HEK293T (cell line): Measurements from ENCODE around the gene JARID2.

Source experiments
- CTCF ChIA-PET: fragments of 350-600 bp; formaldehyde crosslinking; extraction: SDS; loops from one replicate; lab custom pipeline; 2021; ENCODE audit warnings: antibody characterized with exemption, inconsistent platforms; lab: Yijun Ruan, JAX
- POLR2A ChIA-PET: fragments of 350-600 bp; formaldehyde crosslinking; extraction: SDS; loops from one replicate; lab custom pipeline; 2020; ENCODE audit warnings: antibody characterized with exemption, inconsistent platforms; lab: Yijun Ruan, JAX
- DNase-seq: peaks from one replicate; pipeline ENCODE4 v3.0.0; 2012; ENCODE audit warnings: mixed read lengths; ENCODE audit errors: extremely low spot score
- ARNT ChIP-seq: fragments of 450-650 bp; IDR thresholded peaks from 2 replicates; pipeline ENCODE4 v1.6.1; 2017; ENCODE audit warnings: mild to moderate bottlenecking
- BHLHE40 ChIP-seq: fragments of 450-650 bp; IDR thresholded peaks from 2 replicates; pipeline ENCODE4 v1.6.1; 2016; ENCODE audit warnings: mild to moderate bottlenecking, moderate library complexity, borderline replicate concordance
- CTBP1 ChIP-seq: fragments of 450-650 bp; IDR thresholded peaks from 2 replicates; pipeline ENCODE4 v1.6.1; 2016; ENCODE audit warnings: borderline replicate concordance
- ELF4 ChIP-seq: fragments of 450-650 bp; IDR thresholded peaks from 2 replicates; pipeline ENCODE4 v1.6.1; 2017; ENCODE audit warnings: antibody characterized with exemption
- FOXA1 ChIP-seq: fragments of 450-650 bp; IDR thresholded peaks from 2 replicates; pipeline ENCODE4 v1.6.1; 2016; ENCODE audit warnings: mild to moderate bottlenecking
- FOXK2 ChIP-seq: fragments of 450-650 bp; IDR thresholded peaks from 2 replicates; pipeline ENCODE4 v1.6.1; 2016; ENCODE audit warnings: mild to moderate bottlenecking
- FOXM1 ChIP-seq: fragments of 450-650 bp; IDR thresholded peaks from 2 replicates; pipeline ENCODE4 v1.6.1; 2017; ENCODE audit warnings: mild to moderate bottlenecking, borderline replicate concordance
- HDGF ChIP-seq: fragments of 450-650 bp; IDR thresholded peaks from 2 replicates; pipeline ENCODE4 v1.6.1; 2017; ENCODE audit warnings: antibody characterized with exemption, borderline replicate concordance
- L3MBTL2 ChIP-seq: fragments of 450-650 bp; conservative IDR thresholded peaks from 2 replicates; pipeline ENCODE4 v1.6.1; 2016; ENCODE audit warnings: mild to moderate bottlenecking
- LEF1 ChIP-seq: fragments of 450-650 bp; IDR thresholded peaks from 2 replicates; pipeline ENCODE4 v1.6.1; 2017; ENCODE audit warnings: mild to moderate bottlenecking, borderline replicate concordance
- NFRKB ChIP-seq: fragments of 450-650 bp; IDR thresholded peaks from 2 replicates; pipeline ENCODE4 v1.6.1; 2016; ENCODE audit warnings: mild to moderate bottlenecking, moderate library complexity
- PKNOX1 ChIP-seq: fragments of 450-650 bp; IDR thresholded peaks from 2 replicates; pipeline ENCODE4 v1.6.1; 2016
- SP1 ChIP-seq: fragments of 450-650 bp; IDR thresholded peaks from 2 replicates; pipeline ENCODE4 v1.6.1; 2017
- SUZ12 ChIP-seq: fragments of 450-650 bp; IDR thresholded peaks from 2 replicates; pipeline ENCODE4 v1.6.1; 2016; ENCODE audit warnings: mild to moderate bottlenecking
- TARDBP ChIP-seq: fragments of 450-650 bp; IDR thresholded peaks from 2 replicates; pipeline ENCODE4 v1.6.1; 2016
- ZNF384 ChIP-seq: fragments of 450-650 bp; IDR thresholded peaks from 2 replicates; pipeline ENCODE4 v1.6.1; 2016

Gene JARID2

GRCh38 chr6:15303162-15303919 lies 57.5 kb downstream of the JARID2 start:
- POLR2A ChIA-PET, result no interaction called here
- CTCF ChIA-PET, result no interaction called here
- no peak for TF ChIP-seq ZNF384
- no peak for TF ChIP-seq CTBP1
- no peak for TF ChIP-seq ELF4
- TF ChIP-seq FOXA1, result no peak

DNA sequence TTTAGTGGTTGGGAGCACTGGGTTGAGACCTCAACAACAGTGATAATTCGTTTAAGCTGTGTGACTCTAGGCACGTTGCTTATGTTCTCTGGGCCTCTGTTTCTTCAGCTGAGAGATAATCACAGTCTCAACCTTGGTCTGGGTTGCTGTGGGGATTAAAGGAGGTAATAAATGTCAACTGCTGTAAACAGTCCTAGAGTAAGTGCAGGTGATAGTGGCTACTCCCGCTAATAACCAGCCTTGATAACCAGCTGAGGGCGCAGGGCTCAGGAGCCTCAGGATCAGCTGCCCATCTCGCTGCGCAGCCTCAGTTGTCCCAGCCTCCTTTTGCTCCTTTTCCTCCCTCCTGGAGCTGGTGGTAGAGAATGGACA lies 58.0 kb downstream of the JARID2 start:
- no peak for DNase-seq
- TF ChIP-seq FOXA1, result no peak
- no peak for TF ChIP-seq CTBP1
- TF ChIP-seq PKNOX1, result no peak
- POLR2A ChIA-PET, result no interaction called here
- CTCF ChIA-PET, result interaction anchor here (0.6 kb wide), 1 partner anchor 73 kb away, joined by 5 read pairs; no protein-coding TSS in a partner anchor

More at GRCh38 chr6:15303162-15303919, 57.5 kb downstream of the JARID2 start:
- DNase-seq, result no peak

- no peak for DNase-seq
- CTCF ChIA-PET, result interaction anchor here (0.6 kb wide), 1 partner anchor 74 kb away, joined by 5 read pairs; no protein-coding TSS in a partner anchor
- POLR2A ChIA-PET, result no interaction called here
- TF ChIP-seq ARNT (no peak), BHLHE40 (no peak), LEF1 (no peak), PKNOX1 (no peak), FOXM1 (no peak)
Measured at GRCh38 chr6:15304337-15305042, 58.6 kb downstream of the JARID2 start.

DNA sequence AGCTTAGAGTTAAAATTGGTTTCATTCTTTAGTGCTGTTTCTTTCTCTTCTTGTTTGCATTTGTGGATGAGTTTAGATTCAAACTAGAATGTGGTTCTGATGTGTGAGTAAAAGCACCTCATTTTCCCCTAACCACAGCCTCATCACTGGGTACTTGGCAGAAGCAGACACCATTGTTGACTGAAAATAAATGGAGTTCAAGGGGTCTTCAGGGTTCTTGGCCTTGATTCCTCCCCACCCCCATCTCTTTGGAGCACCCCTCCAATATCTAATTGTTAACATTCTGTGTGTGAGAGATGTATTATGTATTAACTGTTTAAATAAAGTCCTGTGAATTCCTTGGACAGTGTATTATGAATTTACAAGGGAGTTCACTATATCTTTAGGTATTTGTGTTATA lies 59.6 kb downstream of the JARID2 start:
- no peak for TF ChIP-seq ZNF384
- TF ChIP-seq HDGF, result no peak
- no peak for TF ChIP-seq FOXM1
- ChIA-PET POLR2A (no interaction called here), CTCF (no interaction called here)
- DNase-seq, result no peak

GRCh38 chr6:15305909-15306308 lies 60.0 kb downstream of the JARID2 start:
- ChIA-PET CTCF (no interaction called here), POLR2A (no interaction called here)
- no peak for DNase-seq
- TF ChIP-seq BHLHE40 (no peak), ZNF384 (no peak), L3MBTL2 (0 out of 2 replicates have a peak, but pooled peaks have one; percentile 13)

- POLR2A ChIA-PET, result no interaction called here
- CTCF ChIA-PET, result no interaction called here
Measured at GRCh38 chr6:15308435-15309213, 62.8 kb downstream of the JARID2 start.

More at GRCh38 chr6:15308435-15309213, 62.8 kb downstream of the JARID2 start:
- TF ChIP-seq SUZ12 (no peak), ELF4 (no peak), PKNOX1 (no peak), FOXA1 (no peak), L3MBTL2 (no peak), CTBP1 (no peak), NFRKB (no peak), ARNT (no peak), SP1 (no peak), FOXK2 (no peak), LEF1 (no peak), TARDBP (no peak)
- no peak for DNase-seq
